Head of caudate nucleus (tissue), 42 donors: ENCODE measurements around the gene NAV2.
A peak's percentile ranks its signal among the peaks of the same experiment; 100 is the strongest.

Experiments used
- DNase-seq, 42 donors: peaks; one replicate each; pipeline versions ENCODE4 v3.0.0 to v3.0.0-alpha.2; 2020 to 2021; ENCODE audit warnings: mixed read lengths in 7 of 42
- intact Hi-C: fragments of 100-400 bp; cut with DNase I; formaldehyde crosslinking; loops from one replicate; pipeline ENCODE4 v1.15.0; 2022

Gene NAV2

GRCh38 chr11:19714022-19714386 lies 1.4 kb downstream of the NAV2 start:
- intact Hi-C loops, result no loop called here
- peak in 24 of 42 donors; percentile 22 to 77 (median 47) for DNase-seq

GRCh38 chr11:19714387-19715363 lies 2.0 kb downstream of the NAV2 start:
- peak in 39 of 42 donors; percentile 22 to 80 (median 54) for DNase-seq
- intact Hi-C loops, result no loop called here

GRCh38 chr11:19715373-19715772 lies 2.7 kb downstream of the NAV2 start:
- intact Hi-C loops, result no loop called here
- peak in 1 of 42 donors; percentile 20 for DNase-seq

GRCh38 chr11:19718051-19718450 lies 5.4 kb downstream of the NAV2 start:
- intact Hi-C loops, result no loop called here
- DNase-seq, result no peak

- intact Hi-C loops, result no loop called here
- DNase-seq, result no peak
Measured at GRCh38 chr11:19718951-19719350, 6.3 kb downstream of the NAV2 start.

- intact Hi-C loops, result no loop called here
- peak in 13 of 42 donors; percentile 18 to 77 (median 57) for DNase-seq
Measured at GRCh38 chr11:19719960-19720359, 7.3 kb downstream of the NAV2 start.

- no peak for DNase-seq
- intact Hi-C loops, result no loop called here
Measured at GRCh38 chr11:19721176-19721575, 8.5 kb downstream of the NAV2 start.

GRCh38 chr11:19722702-19723101 lies 10.1 kb downstream of the NAV2 start:
- intact Hi-C loops, result no loop called here
- no peak for DNase-seq

- intact Hi-C loops, result no loop called here
- peak in 25 of 42 donors; percentile 18 to 82 (median 44) for DNase-seq
Measured at GRCh38 chr11:19723572-19724342, 11.1 kb downstream of the NAV2 start.

- intact Hi-C loops, result no loop called here
Measured at GRCh38 chr11:19724765-19725164, 12.1 kb downstream of the NAV2 start.

GRCh38 chr11:19725379-19726079 lies 12.9 kb downstream of the NAV2 start:
- intact Hi-C loops, result no loop called here
- no peak for DNase-seq

More at GRCh38 chr11:19724765-19725164, 12.1 kb downstream of the NAV2 start:
- DNase-seq, result no peak

GRCh38 chr11:19727246-19727645 lies 14.6 kb downstream of the NAV2 start:
- intact Hi-C loops, result no loop called here

GRCh38 chr11:19728436-19728835 lies 15.8 kb downstream of the NAV2 start:
- DNase-seq, result no peak
- intact Hi-C loops, result no loop called here

More at GRCh38 chr11:19727246-19727645, 14.6 kb downstream of the NAV2 start:
- DNase-seq, result peak in 33 of 42 donors; percentile 30 to 85 (median 58)

GRCh38 chr11:19729141-19729540 lies 16.5 kb downstream of the NAV2 start:
- intact Hi-C loops, result no loop called here
- DNase-seq, result no peak

- DNase-seq, result peak; percentile 27 to 90 (median 71)
- intact Hi-C loops, result no loop called here
Measured at GRCh38 chr11:19730373-19730772, 17.7 kb downstream of the NAV2 start.

- DNase-seq, result no peak
- intact Hi-C loops, result no loop called here
Measured at GRCh38 chr11:19734171-19734570, 21.5 kb downstream of the NAV2 start.

- intact Hi-C loops, result no loop called here
- peak in 11 of 42 donors; percentile 36 to 76 (median 53) for DNase-seq
Measured at GRCh38 chr11:19735157-19735908, 22.7 kb downstream of the NAV2 start.

- intact Hi-C loops, result no loop called here
- DNase-seq, result peak in 1 of 42 donors; percentile 39
Measured at GRCh38 chr11:19735909-19736498, 23.4 kb downstream of the NAV2 start.
